H1 (cell line): ENCODE results near the gene FOXF2.

Source experiments
- GABPA ChIP-seq: IDR thresholded peaks from 2 replicates; pipeline ENCODE4 v1.6.1; 2011; ENCODE audit warnings: mild to moderate bottlenecking, low read length, moderate library complexity, borderline replicate concordance; ENCODE audit not compliant: insufficient read depth
- TF ChIP-seq, protein P1 (sequence below), 3 experiments: IDR thresholded peaks; 1 replicate in 2 of 3; 2 replicates in 1 of 3; pipeline versions ENCODE4 v1.5.1 to v1.6.1; 2011; ENCODE audit warnings: low read length in 3 of 3, mild to moderate bottlenecking in 3 of 3, inconsistent platforms in 2 of 3, low read depth in 1 of 3, moderate library complexity in 1 of 3; ENCODE audit not compliant: insufficient read depth in 1 of 3; ENCODE audit errors: control extremely low read depth in 1 of 3

DNA sequence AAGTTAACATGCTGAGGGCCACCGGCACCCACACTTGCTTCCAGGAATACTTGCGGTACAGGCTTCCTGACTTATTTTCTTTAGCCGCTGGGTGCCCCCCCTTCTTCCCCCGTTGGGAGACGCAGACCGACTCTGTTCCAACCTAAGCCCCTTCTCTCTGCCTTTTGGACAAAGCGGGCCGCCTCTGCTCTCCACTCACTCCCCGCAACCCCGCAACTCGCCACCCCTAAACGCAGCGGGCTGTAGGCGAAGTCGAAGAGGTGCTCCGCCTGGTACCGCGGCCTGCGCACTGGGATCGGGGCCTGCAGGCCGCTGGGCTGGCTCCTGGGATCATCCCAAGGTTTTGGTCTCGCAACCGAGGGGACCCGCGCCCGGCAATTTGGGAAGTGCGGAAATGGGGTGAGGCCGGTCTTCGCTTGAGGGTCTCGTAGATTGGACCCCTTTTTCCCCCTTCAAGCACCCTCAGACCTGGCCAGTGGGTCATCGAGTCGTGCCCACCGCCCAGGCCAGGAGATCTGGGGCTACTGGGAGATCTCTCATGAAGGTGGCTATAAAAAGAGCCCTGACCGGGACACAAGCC is 4.7 kb upstream of the FOXF2 start:
- TF ChIP-seq, protein P1, sequence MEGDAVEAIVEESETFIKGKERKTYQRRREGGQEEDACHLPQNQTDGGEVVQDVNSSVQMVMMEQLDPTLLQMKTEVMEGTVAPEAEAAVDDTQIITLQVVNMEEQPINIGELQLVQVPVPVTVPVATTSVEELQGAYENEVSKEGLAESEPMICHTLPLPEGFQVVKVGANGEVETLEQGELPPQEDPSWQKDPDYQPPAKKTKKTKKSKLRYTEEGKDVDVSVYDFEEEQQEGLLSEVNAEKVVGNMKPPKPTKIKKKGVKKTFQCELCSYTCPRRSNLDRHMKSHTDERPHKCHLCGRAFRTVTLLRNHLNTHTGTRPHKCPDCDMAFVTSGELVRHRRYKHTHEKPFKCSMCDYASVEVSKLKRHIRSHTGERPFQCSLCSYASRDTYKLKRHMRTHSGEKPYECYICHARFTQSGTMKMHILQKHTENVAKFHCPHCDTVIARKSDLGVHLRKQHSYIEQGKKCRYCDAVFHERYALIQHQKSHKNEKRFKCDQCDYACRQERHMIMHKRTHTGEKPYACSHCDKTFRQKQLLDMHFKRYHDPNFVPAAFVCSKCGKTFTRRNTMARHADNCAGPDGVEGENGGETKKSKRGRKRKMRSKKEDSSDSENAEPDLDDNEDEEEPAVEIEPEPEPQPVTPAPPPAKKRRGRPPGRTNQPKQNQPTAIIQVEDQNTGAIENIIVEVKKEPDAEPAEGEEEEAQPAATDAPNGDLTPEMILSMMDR (IDR thresholded peaks at IDR 0.05; ENCODE audit: control extremely low read depth in 1 of 3, insufficient read depth in 1 of 3, low read depth in 1 of 3, low read length in 3 of 3) = no peak
- TF ChIP-seq GABPA = no peak
